ENCODE measurements around the gene SLC9B1.
A peak's percentile ranks its signal among the peaks of the same experiment; 100 is the strongest.

DNA sequence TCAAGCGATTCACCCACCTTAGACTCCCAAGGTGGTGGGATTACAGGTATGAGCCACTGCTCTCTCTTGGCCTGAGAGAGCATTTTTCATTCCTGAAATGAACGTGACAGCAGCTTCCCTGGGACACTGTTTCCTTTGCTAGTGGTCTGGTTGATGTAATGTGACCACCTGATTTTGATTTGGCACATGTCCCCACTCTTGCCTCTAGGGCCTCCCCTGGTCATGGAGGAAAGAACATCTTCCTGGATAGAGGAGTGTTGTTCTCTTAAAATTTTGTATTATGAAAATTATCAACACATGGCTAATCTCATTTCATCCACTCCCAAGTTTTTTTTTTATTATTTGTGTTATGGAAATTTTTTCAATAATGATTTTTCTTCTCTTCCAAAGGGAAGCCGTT lies 33.3 kb upstream of the SLC9B1 start:
- TF ChIP-seq, protein P1, sequence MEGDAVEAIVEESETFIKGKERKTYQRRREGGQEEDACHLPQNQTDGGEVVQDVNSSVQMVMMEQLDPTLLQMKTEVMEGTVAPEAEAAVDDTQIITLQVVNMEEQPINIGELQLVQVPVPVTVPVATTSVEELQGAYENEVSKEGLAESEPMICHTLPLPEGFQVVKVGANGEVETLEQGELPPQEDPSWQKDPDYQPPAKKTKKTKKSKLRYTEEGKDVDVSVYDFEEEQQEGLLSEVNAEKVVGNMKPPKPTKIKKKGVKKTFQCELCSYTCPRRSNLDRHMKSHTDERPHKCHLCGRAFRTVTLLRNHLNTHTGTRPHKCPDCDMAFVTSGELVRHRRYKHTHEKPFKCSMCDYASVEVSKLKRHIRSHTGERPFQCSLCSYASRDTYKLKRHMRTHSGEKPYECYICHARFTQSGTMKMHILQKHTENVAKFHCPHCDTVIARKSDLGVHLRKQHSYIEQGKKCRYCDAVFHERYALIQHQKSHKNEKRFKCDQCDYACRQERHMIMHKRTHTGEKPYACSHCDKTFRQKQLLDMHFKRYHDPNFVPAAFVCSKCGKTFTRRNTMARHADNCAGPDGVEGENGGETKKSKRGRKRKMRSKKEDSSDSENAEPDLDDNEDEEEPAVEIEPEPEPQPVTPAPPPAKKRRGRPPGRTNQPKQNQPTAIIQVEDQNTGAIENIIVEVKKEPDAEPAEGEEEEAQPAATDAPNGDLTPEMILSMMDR (IDR thresholded peaks at IDR 0.05): no peak
- peak in 1 of 2 experiments; percentile 40; a peak in 1 of 4 replicates for TF ChIP-seq EP300 (IDR thresholded peaks at IDR 0.05; ENCODE audit: borderline replicate concordance in 1 of 2, low read depth in 1 of 2, low read length in 1 of 2)
- no peak for TF ChIP-seq FOXM1 (IDR thresholded peaks at IDR 0.05; ENCODE audit: low read depth)
- no peak for TF ChIP-seq POLR2AphosphoS5 (IDR thresholded peaks at IDR 0.05; ENCODE audit: low read depth, low read length)
- TF ChIP-seq RFX5 (IDR thresholded peaks at IDR 0.05; ENCODE audit: low read length): no peak
- TF ChIP-seq EZH2phosphoT487 (IDR thresholded peaks at IDR 0.05; ENCODE audit: borderline replicate concordance, low read depth): no peak
